ENCODE measurements around the gene NCAM2. TPM values are rescaled to one million over a fixed set of nuclear protein-coding genes. Genes with fewer than 3 reads are reported as not detected.
"Not testable (repeated sequence)": the region's sequence is repeated elsewhere in the genome, so short reads cannot be mapped to it uniquely, and the experiment has no call there.

The NCAM2 gene
- total RNA-seq, 1 donor from 2014 or later, result 3.6 TPM

- H3K4me3 Mint-ChIP-seq, result no peak overlapping the region
- H3K9me3 Mint-ChIP-seq, result peaks cover 12% of the 10 kb centered on the region
- no peaks in the 10 kb centered on the region for H3K27me3 Mint-ChIP-seq (ENCODE audit: low read depth)
- no peak for DNase-seq (ENCODE audit: low read depth, low spot score)
- TF ChIP-seq CTCF (conservative IDR thresholded peaks at IDR 0.05), result no peak
- peaks cover 12% of the 10 kb centered on the region for H3K36me3 Mint-ChIP-seq (ENCODE audit: low read depth)
- H3K4me1 Mint-ChIP-seq, result no peaks in the 10 kb centered on the region
- no peak overlapping the region for H3K27ac Mint-ChIP-seq (ENCODE audit: unreplicated experiment)
These were observed 399.3 kb downstream of the NCAM2 start for GRCh38 chr21:21397464-21397863.

GRCh38 chr21:21401444-21401843 is 403.2 kb downstream of the NCAM2 start:
- DNase-seq (ENCODE audit: low read depth, low spot score), result no peak
- H3K9me3 Mint-ChIP-seq, result peaks cover 11% of the 10 kb centered on the region
- no peaks in the 10 kb centered on the region for H3K27me3 Mint-ChIP-seq (ENCODE audit: low read depth)
- H3K27ac Mint-ChIP-seq (ENCODE audit: unreplicated experiment), result no peak overlapping the region
- H3K4me1 Mint-ChIP-seq, result no peaks in the 10 kb centered on the region
- no peak overlapping the region for H3K4me3 Mint-ChIP-seq
- TF ChIP-seq CTCF (conservative IDR thresholded peaks at IDR 0.05), result no peak
- H3K36me3 Mint-ChIP-seq (ENCODE audit: low read depth), result peaks cover 8% of the 10 kb centered on the region

- H3K4me3 Mint-ChIP-seq; H3K27ac Mint-ChIP-seq (ENCODE audit: unreplicated experiment); H3K36me3 Mint-ChIP-seq (ENCODE audit: low read depth); H3K4me1 Mint-ChIP-seq; H3K27me3 Mint-ChIP-seq (ENCODE audit: low read depth); DNase-seq (ENCODE audit: low read depth, low spot score): not testable (repeated sequence)
- peaks cover 11% of the 10 kb centered on the region for H3K9me3 Mint-ChIP-seq
These were observed 404.0 kb downstream of the NCAM2 start for GRCh38 chr21:21402187-21402586.

GRCh38 chr21:21404261-21404660 is 406.1 kb downstream of the NCAM2 start:
- H3K27ac Mint-ChIP-seq (ENCODE audit: unreplicated experiment); H3K4me1 Mint-ChIP-seq; H3K27me3 Mint-ChIP-seq (ENCODE audit: low read depth); DNase-seq (ENCODE audit: low read depth, low spot score); H3K36me3 Mint-ChIP-seq (ENCODE audit: low read depth); H3K4me3 Mint-ChIP-seq: not testable (repeated sequence)
- H3K9me3 Mint-ChIP-seq, result peaks cover 11% of the 10 kb centered on the region

GRCh38 chr21:21406921-21407320 is 408.7 kb downstream of the NCAM2 start:
- no peak overlapping the region for H3K4me3 Mint-ChIP-seq
- peaks cover 7% of the 10 kb centered on the region for H3K36me3 Mint-ChIP-seq (ENCODE audit: low read depth)
- no peak overlapping the region for H3K27ac Mint-ChIP-seq (ENCODE audit: unreplicated experiment)
- no peaks in the 10 kb centered on the region for H3K4me1 Mint-ChIP-seq
- DNase-seq (ENCODE audit: low read depth, low spot score), result no peak
- TF ChIP-seq CTCF (conservative IDR thresholded peaks at IDR 0.05), result no peak
- H3K9me3 Mint-ChIP-seq, result peaks cover 9% of the 10 kb centered on the region
- H3K27me3 Mint-ChIP-seq (ENCODE audit: low read depth), result no peaks in the 10 kb centered on the region

- no peaks in the 10 kb centered on the region for H3K4me1 Mint-ChIP-seq
- TF ChIP-seq CTCF (conservative IDR thresholded peaks at IDR 0.05), result no peak
- H3K36me3 Mint-ChIP-seq (ENCODE audit: low read depth), result no peaks in the 10 kb centered on the region
- H3K4me3 Mint-ChIP-seq, result no peak overlapping the region
- no peaks in the 10 kb centered on the region for H3K27me3 Mint-ChIP-seq (ENCODE audit: low read depth)
- peaks cover 2% of the 10 kb centered on the region for H3K9me3 Mint-ChIP-seq
- no peak for DNase-seq (ENCODE audit: low read depth, low spot score)
- H3K27ac Mint-ChIP-seq (ENCODE audit: unreplicated experiment), result no peak overlapping the region
These were observed 413.9 kb downstream of the NCAM2 start for GRCh38 chr21:21412096-21412495.

GRCh38 chr21:21415741-21416140 is 417.5 kb downstream of the NCAM2 start:
- Mint-ChIP-seq H3K4me3 (no peak overlapping the region), H3K27me3 (ENCODE audit: low read depth) (no peaks in the 10 kb centered on the region), H3K4me1 (no peaks in the 10 kb centered on the region), H3K36me3 (ENCODE audit: low read depth) (no peaks in the 10 kb centered on the region), H3K9me3 (peaks cover 2% of the 10 kb centered on the region), H3K27ac (ENCODE audit: unreplicated experiment) (no peak overlapping the region)
- no peak for TF ChIP-seq CTCF (conservative IDR thresholded peaks at IDR 0.05)
- no peak for DNase-seq (ENCODE audit: low read depth, low spot score)

Measured in neural crest cell (in vitro differentiated cells).